Neural crest cell (in vitro differentiated cells): ENCODE results near the gene SLFN5. TPM values are rescaled to one million over a fixed set of nuclear protein-coding genes. Genes with fewer than 3 reads are reported as not detected.

Source experiments
- DNase-seq: peaks from one replicate; pipeline ENCODE4 v3.0.0; 2021; ENCODE audit warnings: low read depth, mixed read lengths, low spot score
- H3K27ac Mint-ChIP-seq: one replicate; pipeline ENCODE4 v1.8.0; 2021; ENCODE audit warnings: mild to moderate bottlenecking, mixed read lengths; ENCODE audit not compliant: unreplicated experiment
- H3K27me3 Mint-ChIP-seq: 2 replicates; pipeline ENCODE4 v1.8.0; 2021; ENCODE audit warnings: low read depth, mild to moderate bottlenecking, mixed read lengths
- H3K36me3 Mint-ChIP-seq: 2 replicates; pipeline ENCODE4 v1.8.0; 2021; ENCODE audit warnings: low read depth, mild to moderate bottlenecking, mixed read lengths
- H3K4me1 Mint-ChIP-seq: 2 replicates; pipeline ENCODE4 v1.8.0; 2021; ENCODE audit warnings: mixed read lengths
- H3K4me3 Mint-ChIP-seq: one replicate; pipeline ENCODE4 v1.8.0; 2021; ENCODE audit warnings: mild to moderate bottlenecking, mixed read lengths
- H3K9me3 Mint-ChIP-seq: 2 replicates; pipeline ENCODE4 v1.8.0; 2021; ENCODE audit warnings: mixed read lengths
- CTCF ChIP-seq: fragments of 200-600 bp; sonication (generic); conservative IDR thresholded peaks from 2 replicates; pipeline ENCODE4 v1.5.0; 2021; ENCODE audit warnings: antibody characterized with exemption, mild to moderate bottlenecking
- total RNA-seq: library from RNA; stranded (reverse); gene quantifications from 2 replicates; pipeline ENCODE4 v1.2.1, GENCODE V29; 2021

SLFN5 gene
- total RNA-seq, 1 donor from 2014 or later, result 8.7 TPM

GRCh38 chr17:35243561-35244340, 879 bp downstream of the SLFN5 start:
- no peaks in the 10 kb centered on the region for H3K9me3 Mint-ChIP-seq
- H3K27ac Mint-ChIP-seq, result peak overlapping the region; percentile 37
- TF ChIP-seq CTCF, result no peak
- H3K36me3 Mint-ChIP-seq, result no peaks in the 10 kb centered on the region
- peak; percentile 16 for DNase-seq
- H3K4me3 Mint-ChIP-seq, result peak overlapping the region; percentile 98
- no peaks in the 10 kb centered on the region for H3K27me3 Mint-ChIP-seq
- peaks cover 24% of the 10 kb centered on the region for H3K4me1 Mint-ChIP-seq

GRCh38 chr17:35244341-35245195, 1.7 kb downstream of the SLFN5 start:
- peak; percentile 8 for DNase-seq
- H3K4me3 Mint-ChIP-seq, result peak overlapping the region; percentile 98
- no peaks in the 10 kb centered on the region for H3K9me3 Mint-ChIP-seq
- peaks cover 24% of the 10 kb centered on the region for H3K4me1 Mint-ChIP-seq
- H3K27ac Mint-ChIP-seq, result peak overlapping the region; percentile 21
- TF ChIP-seq CTCF, result no peak
- H3K27me3 Mint-ChIP-seq, result no peaks in the 10 kb centered on the region
- no peaks in the 10 kb centered on the region for H3K36me3 Mint-ChIP-seq

GRCh38 chr17:35245196-35245486, 2.3 kb downstream of the SLFN5 start:
- DNase-seq, result no peak
- TF ChIP-seq CTCF, result no peak
- H3K36me3 Mint-ChIP-seq, result no peaks in the 10 kb centered on the region
- H3K27ac Mint-ChIP-seq, result no peak overlapping the region
- H3K4me3 Mint-ChIP-seq, result peak overlapping the region; percentile 98
- H3K4me1 Mint-ChIP-seq, result peaks cover 24% of the 10 kb centered on the region
- H3K27me3 Mint-ChIP-seq, result no peaks in the 10 kb centered on the region
- H3K9me3 Mint-ChIP-seq, result no peaks in the 10 kb centered on the region

- no peaks in the 10 kb centered on the region for H3K9me3 Mint-ChIP-seq
- DNase-seq, result no peak
- TF ChIP-seq CTCF, result no peak
- H3K4me1 Mint-ChIP-seq, result peaks cover 9% of the 10 kb centered on the region
- no peaks in the 10 kb centered on the region for H3K27me3 Mint-ChIP-seq
- peak overlapping the region; percentile 50 for H3K27ac Mint-ChIP-seq
- H3K4me3 Mint-ChIP-seq, result no peak overlapping the region
- H3K36me3 Mint-ChIP-seq, result no peaks in the 10 kb centered on the region
Observed at GRCh38 chr17:35252651-35253050, 9.8 kb downstream of the SLFN5 start.

GRCh38 chr17:35254107-35254773, 11.4 kb downstream of the SLFN5 start:
- no peaks in the 10 kb centered on the region for H3K27me3 Mint-ChIP-seq
- no peaks in the 10 kb centered on the region for H3K9me3 Mint-ChIP-seq
- TF ChIP-seq CTCF, result no peak
- peaks cover 2% of the 10 kb centered on the region for H3K36me3 Mint-ChIP-seq
- H3K4me3 Mint-ChIP-seq, result no peak overlapping the region
- peaks cover 9% of the 10 kb centered on the region for H3K4me1 Mint-ChIP-seq
- DNase-seq, result no peak
- no peak overlapping the region for H3K27ac Mint-ChIP-seq
